Fibroblast of upper back skin (primary cell): ENCODE measurements around the gene KCNB1.
"Not testable (repeated sequence)": the region's sequence is repeated elsewhere in the genome, so short reads cannot be mapped to it uniquely, and the experiment has no call there.

Experiments
- DNase-seq: peaks from one replicate; pipeline ENCODE4 v3.0.0-alpha.2; 2013

Gene KCNB1

GRCh38 chr20:49431329-49431728 is 51.1 kb downstream of the KCNB1 start:
- no peak for DNase-seq

GRCh38 chr20:49430320-49430719 is 52.1 kb downstream of the KCNB1 start:
- no peak for DNase-seq

- DNase-seq: no peak
These were observed 54.5 kb downstream of the KCNB1 start for GRCh38 chr20:49427751-49428518.

GRCh38 chr20:49426873-49427272 is 55.6 kb downstream of the KCNB1 start:
- DNase-seq: peak; percentile 11

GRCh38 chr20:49426395-49426794 is 56.1 kb downstream of the KCNB1 start:
- DNase-seq: no peak

GRCh38 chr20:49424536-49424935 is 57.9 kb downstream of the KCNB1 start:
- DNase-seq: no peak

GRCh38 chr20:49422161-49422560 is 60.3 kb downstream of the KCNB1 start:
- no peak for DNase-seq

- DNase-seq: no peak
These were observed 61.6 kb downstream of the KCNB1 start for GRCh38 chr20:49420811-49421295.

GRCh38 chr20:49420292-49420691 is 62.2 kb downstream of the KCNB1 start:
- no peak for DNase-seq

GRCh38 chr20:49419785-49420184 is 62.7 kb downstream of the KCNB1 start:
- DNase-seq: no peak

GRCh38 chr20:49418809-49419208 is 63.7 kb downstream of the KCNB1 start:
- DNase-seq: no peak

- no peak for DNase-seq
These were observed 64.5 kb downstream of the KCNB1 start for GRCh38 chr20:49417843-49418555.

- no peak for DNase-seq
These were observed 66.8 kb downstream of the KCNB1 start for GRCh38 chr20:49415668-49416044.

GRCh38 chr20:49415005-49415667 is 67.3 kb downstream of the KCNB1 start:
- DNase-seq: no peak

GRCh38 chr20:49413677-49414076 is 68.8 kb downstream of the KCNB1 start:
- no peak for DNase-seq

- no peak for DNase-seq
These were observed 69.5 kb downstream of the KCNB1 start for GRCh38 chr20:49412953-49413352.

GRCh38 chr20:49412254-49412653 is 70.2 kb downstream of the KCNB1 start:
- no peak for DNase-seq

GRCh38 chr20:49411221-49411925 is 71.1 kb downstream of the KCNB1 start:
- no peak for DNase-seq

- DNase-seq: not testable (repeated sequence)
These were observed 72.4 kb downstream of the KCNB1 start for GRCh38 chr20:49409975-49410621.

GRCh38 chr20:49409302-49409974 is 73.0 kb downstream of the KCNB1 start:
- no peak for DNase-seq

GRCh38 chr20:49408509-49409104 is 73.9 kb downstream of the KCNB1 start:
- no peak for DNase-seq

GRCh38 chr20:49406666-49407065 is 75.8 kb downstream of the KCNB1 start:
- no peak for DNase-seq
